HCT116 (cell line): ENCODE measurements around the gene UBAP1L.

Experiments
- EZH2 ChIP-seq: fragments of 200-600 bp; sonication (generic); IDR thresholded peaks from 2 replicates; pipeline ENCODE4 v1.6.1; 2017; ENCODE audit warnings: antibody characterized with exemption, mixed run types
- EZH2phosphoT487 ChIP-seq: fragments of 200-600 bp; IDR thresholded peaks from 2 replicates; pipeline ENCODE4 v1.6.1; 2018; ENCODE audit warnings: antibody characterized with exemption, borderline replicate concordance
- POLR2A ChIP-seq: IDR thresholded peaks from 2 replicates; pipeline ENCODE4 v1.7.0; 2011; ENCODE audit warnings: borderline replicate concordance; ENCODE audit not compliant: insufficient read depth, insufficient read length; ENCODE audit errors: extremely low read depth
- SRF ChIP-seq: IDR thresholded peaks from 2 replicates; pipeline ENCODE4 v1.6.1; 2012; ENCODE audit warnings: low read depth
- ZNF274 ChIP-seq: fragments of 200-500 bp; sonication (Bioruptor generic); IDR thresholded peaks from 2 replicates; pipeline ENCODE4 v1.6.1; 2014; ENCODE audit warnings: mild to moderate bottlenecking, low read depth, low read length, inconsistent platforms
- TF ChIP-seq, protein P1 (sequence below), 3 experiments: fragments of 200-600 bp in 1 of 3; sonication (generic) in 1 of 3; IDR thresholded peaks in 2 of 3; conservative IDR thresholded peaks in 1 of 3; 2 replicates each; pipeline ENCODE4 v1.5.1; 2012 to 2017; ENCODE audit warnings: low read depth in 2 of 3, low read length in 2 of 3, antibody characterized with exemption in 1 of 3, borderline replicate concordance in 1 of 3, control low read depth in 1 of 3, mild to moderate bottlenecking in 1 of 3, mixed read lengths in 1 of 3, mixed run types in 1 of 3, moderate library complexity in 1 of 3; ENCODE audit not compliant: insufficient read depth in 1 of 3

DNA sequence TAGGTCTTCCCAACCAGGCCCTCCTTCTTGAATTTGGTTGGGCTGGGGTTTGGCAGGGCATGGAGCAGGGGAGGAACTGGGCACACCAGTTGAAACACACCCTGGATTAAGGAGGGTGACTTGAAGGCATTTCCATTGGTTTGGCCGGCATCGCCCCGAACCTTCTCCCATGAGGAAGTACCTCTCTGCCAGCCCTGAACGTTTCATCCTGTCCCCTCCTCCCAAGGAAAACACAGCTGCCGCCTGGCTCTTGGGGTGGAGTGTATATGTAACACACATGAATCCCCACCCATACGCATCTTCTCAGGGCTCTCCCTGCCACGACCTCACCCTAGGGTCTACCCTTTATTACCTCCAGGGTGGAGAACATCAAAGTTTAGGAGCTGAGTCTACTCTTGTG lies 14.6 kb downstream of the UBAP1L start:
- TF ChIP-seq EZH2phosphoT487 (no peak), POLR2A (no peak), ZNF274 (no peak), SRF (no peak), EZH2 (no peak)
- TF ChIP-seq, protein P1, sequence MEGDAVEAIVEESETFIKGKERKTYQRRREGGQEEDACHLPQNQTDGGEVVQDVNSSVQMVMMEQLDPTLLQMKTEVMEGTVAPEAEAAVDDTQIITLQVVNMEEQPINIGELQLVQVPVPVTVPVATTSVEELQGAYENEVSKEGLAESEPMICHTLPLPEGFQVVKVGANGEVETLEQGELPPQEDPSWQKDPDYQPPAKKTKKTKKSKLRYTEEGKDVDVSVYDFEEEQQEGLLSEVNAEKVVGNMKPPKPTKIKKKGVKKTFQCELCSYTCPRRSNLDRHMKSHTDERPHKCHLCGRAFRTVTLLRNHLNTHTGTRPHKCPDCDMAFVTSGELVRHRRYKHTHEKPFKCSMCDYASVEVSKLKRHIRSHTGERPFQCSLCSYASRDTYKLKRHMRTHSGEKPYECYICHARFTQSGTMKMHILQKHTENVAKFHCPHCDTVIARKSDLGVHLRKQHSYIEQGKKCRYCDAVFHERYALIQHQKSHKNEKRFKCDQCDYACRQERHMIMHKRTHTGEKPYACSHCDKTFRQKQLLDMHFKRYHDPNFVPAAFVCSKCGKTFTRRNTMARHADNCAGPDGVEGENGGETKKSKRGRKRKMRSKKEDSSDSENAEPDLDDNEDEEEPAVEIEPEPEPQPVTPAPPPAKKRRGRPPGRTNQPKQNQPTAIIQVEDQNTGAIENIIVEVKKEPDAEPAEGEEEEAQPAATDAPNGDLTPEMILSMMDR (IDR thresholded peaks at IDR 0.05 in 2 of 3, conservative IDR thresholded peaks at IDR 0.05 in 1 of 3; ENCODE audit: borderline replicate concordance in 1 of 3, insufficient read depth in 1 of 3, low read depth in 2 of 3, low read length in 2 of 3), result no peak
